LoVo (cell line): ENCODE measurements around the gene TADA2B.

Experiments used
- DNase-seq: peaks from one replicate; pipeline ENCODE4 v3.0.0-alpha.2; 2016; ENCODE audit warnings: low spot score

TADA2B gene

GRCh38 chr4:7017446-7018048 lies 25.6 kb upstream of the TADA2B start:
- DNase-seq, result no peak

GRCh38 chr4:7018281-7018680 lies 24.9 kb upstream of the TADA2B start:
- DNase-seq, result no peak

- DNase-seq, result no peak
Measured at GRCh38 chr4:7019367-7019766, 23.8 kb upstream of the TADA2B start.

- no peak for DNase-seq
Measured at GRCh38 chr4:7020290-7020689, 22.9 kb upstream of the TADA2B start.

GRCh38 chr4:7020856-7021255 lies 22.3 kb upstream of the TADA2B start:
- DNase-seq, result no peak

GRCh38 chr4:7021355-7021754 lies 21.8 kb upstream of the TADA2B start:
- no peak for DNase-seq

GRCh38 chr4:7021930-7022664 lies 21.1 kb upstream of the TADA2B start:
- peak; percentile 18 for DNase-seq

- no peak for DNase-seq
Measured at GRCh38 chr4:7023486-7023885, 19.7 kb upstream of the TADA2B start.

GRCh38 chr4:7023901-7024300 lies 19.3 kb upstream of the TADA2B start:
- DNase-seq, result no peak

GRCh38 chr4:7024336-7024890 lies 18.8 kb upstream of the TADA2B start:
- no peak for DNase-seq

GRCh38 chr4:7025040-7025602 lies 18.1 kb upstream of the TADA2B start:
- DNase-seq, result no peak

GRCh38 chr4:7026107-7026506 lies 17.1 kb upstream of the TADA2B start:
- DNase-seq, result no peak

- DNase-seq, result no peak
Measured at GRCh38 chr4:7027284-7027683, 15.9 kb upstream of the TADA2B start.

GRCh38 chr4:7027913-7028312 lies 15.3 kb upstream of the TADA2B start:
- no peak for DNase-seq

- no peak for DNase-seq
Measured at GRCh38 chr4:7029212-7029611, 14.0 kb upstream of the TADA2B start.

GRCh38 chr4:7029921-7030320 lies 13.3 kb upstream of the TADA2B start:
- DNase-seq, result no peak

GRCh38 chr4:7030856-7031255 lies 12.3 kb upstream of the TADA2B start:
- DNase-seq, result no peak

GRCh38 chr4:7031558-7032449 lies 11.4 kb upstream of the TADA2B start:
- no peak for DNase-seq

GRCh38 chr4:7032596-7032995 lies 10.6 kb upstream of the TADA2B start:
- DNase-seq, result no peak

- peak; percentile 6 for DNase-seq
Measured at GRCh38 chr4:7034262-7035081, 8.7 kb upstream of the TADA2B start.

GRCh38 chr4:7037425-7037824 lies 5.7 kb upstream of the TADA2B start:
- no peak for DNase-seq
